Stimulated activated CD4-positive, alpha-beta T cell treated with anti-CD3 and anti-CD28 coated beads, Interleukin-2, amount 100 ng/mL, for 24 hours (primary cell): ENCODE results near the gene GLP2R.

Experiments
- DNase-seq, 2 donors: peaks; one replicate each; pipeline ENCODE4 v3.0.0-alpha.2; 2020

GLP2R gene

DNA sequence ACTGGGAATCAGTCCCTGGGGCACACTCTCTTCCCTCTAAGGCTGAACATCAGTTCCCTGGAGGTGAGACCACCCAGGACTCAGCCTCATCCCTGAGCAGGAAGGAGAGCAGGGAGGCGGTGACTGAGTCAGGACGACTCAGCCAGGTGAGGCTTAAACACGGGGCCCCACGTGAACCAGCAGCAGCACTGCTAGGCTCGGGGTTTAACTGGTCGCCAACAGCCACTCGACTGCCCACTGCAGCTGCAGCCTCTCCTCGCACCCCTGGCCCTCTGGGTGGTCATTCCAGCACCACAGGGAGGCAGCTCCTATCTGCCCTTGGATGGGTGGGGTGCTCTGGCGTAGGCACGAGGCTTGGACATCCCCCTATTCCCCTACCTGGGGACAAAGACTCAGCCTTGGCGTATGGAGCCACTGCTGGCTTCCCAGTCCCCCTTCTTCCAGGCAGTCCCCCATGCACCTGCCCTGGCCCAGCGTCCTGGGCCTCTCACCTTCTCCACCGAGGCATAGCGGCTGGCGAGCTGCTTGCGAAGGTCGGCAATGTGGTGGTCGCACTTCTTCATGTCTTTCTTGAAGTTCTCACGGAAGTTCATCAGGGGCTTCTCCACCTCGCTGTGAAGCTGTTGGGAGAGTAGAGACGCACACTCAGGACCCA lies 100.6 kb downstream of the GLP2R start:
- no peak for DNase-seq

DNA sequence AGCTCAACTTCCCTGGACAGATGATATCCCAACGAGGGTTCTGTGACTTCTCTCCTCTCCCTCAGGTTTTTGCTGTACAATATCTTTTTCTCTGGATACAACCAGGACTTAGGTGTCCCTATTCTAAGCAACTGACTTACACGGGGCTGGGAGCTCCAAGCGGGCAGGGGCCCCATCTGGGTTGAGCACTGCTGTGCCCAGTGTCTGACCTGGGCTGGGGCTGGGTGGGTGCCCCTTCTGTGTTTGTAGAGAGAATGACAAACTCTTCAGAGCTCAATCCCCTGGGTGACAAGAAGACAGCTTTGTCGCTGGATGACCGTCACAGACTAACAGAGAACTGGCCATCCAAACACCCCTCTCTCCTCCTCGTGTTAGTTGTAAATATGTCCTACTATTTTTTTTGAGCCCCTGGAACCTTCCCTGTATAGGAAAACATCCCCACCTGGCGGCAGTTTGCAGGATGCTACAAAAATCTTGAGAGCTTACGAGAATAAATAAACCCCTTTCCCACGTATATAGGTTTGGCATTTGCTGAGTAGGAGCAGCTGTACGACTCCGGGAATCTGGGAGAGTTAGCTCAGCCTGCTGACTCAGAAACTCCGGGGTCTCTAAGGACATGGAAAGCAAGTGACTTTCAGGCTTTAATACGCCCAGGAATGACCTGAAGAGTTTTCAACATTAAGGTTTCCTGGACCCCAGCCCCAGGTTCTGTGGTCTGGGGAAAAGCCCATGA lies 103.0 kb downstream of the GLP2R start:
- DNase-seq = no peak

DNA sequence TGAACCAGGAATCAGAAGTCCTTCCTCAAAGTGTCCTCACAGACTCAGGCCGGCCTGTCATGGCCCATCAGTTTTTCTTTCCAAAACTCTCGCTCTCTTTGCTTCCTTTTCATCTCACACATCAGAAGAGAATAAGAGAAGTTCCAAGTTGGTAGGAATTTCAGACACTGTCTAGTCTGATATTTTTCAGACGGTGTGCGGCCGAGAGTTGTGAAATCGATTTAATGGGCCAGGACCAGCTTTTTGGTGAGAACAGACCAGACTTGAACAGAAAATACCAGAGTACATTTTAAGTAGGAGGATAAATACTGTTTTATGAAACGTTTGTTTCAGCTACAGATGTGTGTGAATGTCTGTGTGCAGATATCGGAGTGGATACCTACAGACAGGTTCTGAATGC lies 104.1 kb downstream of the GLP2R start:
- no peak for DNase-seq

DNA sequence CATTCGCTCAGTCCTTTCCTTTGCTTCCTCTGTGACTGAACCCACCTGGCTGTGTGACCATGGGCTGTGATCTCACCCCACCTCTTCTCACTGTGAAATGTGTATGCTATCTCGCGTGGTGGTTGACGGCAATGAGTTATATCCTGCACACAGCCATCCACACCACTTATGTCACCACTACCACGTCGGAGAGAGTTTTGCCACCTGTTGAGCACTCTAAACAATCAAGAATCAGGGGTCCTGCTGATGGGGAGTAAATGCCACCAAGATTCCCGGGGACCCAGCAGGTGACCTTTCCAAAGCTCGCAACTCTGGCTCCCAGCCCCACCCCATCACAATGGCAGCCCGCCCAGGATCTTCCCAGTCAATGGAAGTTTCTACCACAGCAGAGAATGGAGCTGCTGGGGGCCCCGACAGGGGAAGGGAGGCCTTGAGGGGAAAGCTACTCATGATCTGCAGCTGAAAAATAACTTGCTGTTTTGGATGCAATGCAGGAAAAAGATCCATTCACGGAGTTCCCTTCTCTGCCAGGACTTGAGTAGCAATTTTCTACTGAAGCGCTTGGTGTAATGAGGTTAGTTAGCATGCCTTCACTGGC lies 105.5 kb downstream of the GLP2R start:
- no peak for DNase-seq

DNA sequence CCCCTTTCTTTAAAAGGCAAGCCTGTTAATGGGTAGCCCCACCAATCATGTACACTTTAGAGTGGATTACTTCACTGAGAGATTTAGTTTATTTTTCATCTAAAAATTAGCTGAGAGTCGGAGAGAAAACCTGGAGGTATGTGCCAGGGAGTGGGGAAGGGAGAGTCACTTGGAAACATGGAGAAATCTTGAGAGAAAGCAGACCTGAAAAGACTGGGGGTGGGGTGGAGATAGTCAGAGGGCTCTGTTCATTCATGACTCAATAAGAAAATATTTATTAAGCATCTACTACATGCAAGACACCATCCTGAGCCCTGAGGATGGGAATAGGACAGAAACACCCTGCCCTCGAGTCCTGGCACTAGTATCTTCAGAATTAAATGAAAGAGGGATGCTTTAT lies 106.8 kb downstream of the GLP2R start:
- DNase-seq = no peak

DNA sequence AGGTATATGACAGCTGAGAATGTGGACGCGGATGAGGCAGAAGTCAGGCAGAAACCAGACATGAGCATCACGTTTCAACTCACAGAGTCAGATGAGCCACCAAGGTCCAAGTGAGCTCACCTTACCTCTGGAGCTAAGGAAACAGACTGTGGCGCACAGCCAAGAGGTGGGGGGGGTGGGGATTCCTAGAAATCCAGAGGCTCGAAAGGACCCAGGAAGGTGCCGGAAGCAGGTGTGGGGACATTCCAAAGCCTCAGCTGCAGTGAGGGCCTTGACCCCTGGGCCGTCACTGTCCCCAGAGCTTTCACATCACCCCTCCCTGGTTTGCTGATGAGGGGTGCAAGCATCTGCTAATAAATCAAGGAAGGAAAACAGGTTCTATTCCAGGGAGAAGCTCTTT lies 108.6 kb downstream of the GLP2R start:
- no peak for DNase-seq

DNA sequence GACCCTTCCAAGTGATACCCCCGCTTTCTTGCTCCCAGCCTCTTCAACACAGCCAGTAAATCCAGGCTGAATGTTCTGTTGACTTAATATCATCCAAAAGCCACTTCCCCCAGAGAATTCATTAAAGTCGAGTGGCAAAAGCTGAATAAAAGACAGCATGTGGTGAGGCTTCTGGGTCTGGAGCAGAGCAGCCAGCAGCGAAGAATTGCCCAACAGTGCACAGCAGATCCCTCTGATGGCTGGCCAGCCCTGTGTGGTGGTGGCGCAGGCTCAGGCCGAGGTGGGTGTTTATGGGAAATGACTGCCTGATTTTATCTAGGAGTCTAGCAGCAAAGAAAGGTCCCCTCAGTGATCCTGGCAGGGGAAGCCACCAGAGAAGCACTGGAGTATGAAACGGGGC lies 109.7 kb downstream of the GLP2R start:
- no peak for DNase-seq

DNA sequence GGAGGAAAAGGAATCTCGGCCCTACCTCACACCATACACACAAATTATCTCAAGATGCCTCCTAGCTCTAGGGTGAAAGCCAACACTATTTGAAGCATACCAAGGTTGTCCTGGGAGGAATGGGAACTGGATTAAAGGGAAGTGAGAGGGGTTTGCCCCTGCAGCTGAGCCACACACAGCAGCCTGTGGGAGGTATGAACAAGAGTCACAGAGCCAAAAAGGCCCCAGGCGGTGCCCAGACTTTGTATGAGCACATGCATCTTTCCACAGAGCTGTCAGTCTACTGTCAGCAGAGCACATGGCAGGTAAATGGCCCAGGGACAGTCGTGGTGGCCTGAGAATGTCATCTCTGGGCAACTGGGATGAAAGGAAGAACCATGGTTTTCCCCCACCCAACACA lies 110.4 kb downstream of the GLP2R start:
- no peak for DNase-seq

DNA sequence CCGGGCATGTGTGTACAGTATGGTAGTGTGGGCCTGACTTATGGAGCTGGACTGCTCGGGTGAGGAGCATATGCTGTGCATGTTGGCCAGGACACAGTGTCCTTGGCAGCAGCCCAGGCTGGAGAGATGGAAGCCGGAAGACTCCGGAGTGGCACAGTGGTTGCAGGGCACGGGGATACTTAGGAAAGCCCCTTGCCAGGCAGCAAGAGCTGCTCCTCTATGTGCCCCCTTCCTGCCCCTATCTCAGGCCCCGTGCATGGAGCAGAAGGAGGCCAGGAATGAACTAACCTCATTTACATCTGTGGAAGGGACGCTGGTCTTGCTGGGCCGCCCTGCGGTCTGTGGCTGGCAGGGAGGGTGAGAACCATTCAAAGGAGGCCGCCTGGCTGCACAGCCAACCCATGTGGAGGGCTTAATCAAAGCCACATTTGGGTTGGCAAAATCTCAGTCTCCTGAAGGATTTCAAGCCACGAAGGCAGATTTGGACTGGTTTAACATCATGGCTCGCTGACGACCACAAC lies 111.6 kb downstream of the GLP2R start:
- no peak for DNase-seq

DNA sequence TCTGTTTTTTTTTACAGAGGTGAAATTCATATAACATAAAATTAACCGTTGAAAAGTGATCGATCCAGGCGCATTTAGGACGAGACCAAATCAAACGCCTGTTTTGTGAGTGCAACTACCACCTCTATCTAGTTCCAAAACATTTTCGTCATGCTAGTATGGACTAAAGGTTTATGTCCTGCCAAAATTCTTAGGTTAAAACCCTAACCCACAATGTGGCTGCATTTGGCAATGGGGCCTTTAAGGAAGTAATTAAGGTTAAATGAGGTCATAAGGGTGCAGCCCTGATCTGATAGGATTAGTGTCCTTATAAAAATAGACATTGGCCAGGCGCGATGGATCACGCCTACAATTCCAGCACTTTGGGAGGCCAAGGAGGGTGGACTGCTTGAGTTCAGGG lies 112.2 kb downstream of the GLP2R start:
- no peak for DNase-seq

DNA sequence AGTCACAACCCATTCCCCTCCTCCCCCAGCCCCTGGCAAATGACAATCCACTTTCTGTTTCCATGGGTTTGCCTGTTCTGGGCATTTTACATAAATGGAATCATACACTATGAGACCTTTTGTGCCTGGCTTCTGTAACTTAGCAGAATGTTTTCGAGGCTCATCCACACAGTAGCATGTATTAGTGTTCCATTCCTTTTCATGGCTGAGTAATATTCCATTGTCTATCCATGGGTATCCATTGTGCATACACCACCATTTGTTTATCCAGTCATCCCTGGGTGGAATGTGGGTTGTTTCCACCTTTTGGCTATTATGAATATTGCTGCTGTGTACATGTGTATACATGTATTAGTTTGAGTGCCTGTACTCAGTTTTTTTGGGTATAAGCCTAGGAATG lies 113.0 kb downstream of the GLP2R start:
- DNase-seq = no peak

DNA sequence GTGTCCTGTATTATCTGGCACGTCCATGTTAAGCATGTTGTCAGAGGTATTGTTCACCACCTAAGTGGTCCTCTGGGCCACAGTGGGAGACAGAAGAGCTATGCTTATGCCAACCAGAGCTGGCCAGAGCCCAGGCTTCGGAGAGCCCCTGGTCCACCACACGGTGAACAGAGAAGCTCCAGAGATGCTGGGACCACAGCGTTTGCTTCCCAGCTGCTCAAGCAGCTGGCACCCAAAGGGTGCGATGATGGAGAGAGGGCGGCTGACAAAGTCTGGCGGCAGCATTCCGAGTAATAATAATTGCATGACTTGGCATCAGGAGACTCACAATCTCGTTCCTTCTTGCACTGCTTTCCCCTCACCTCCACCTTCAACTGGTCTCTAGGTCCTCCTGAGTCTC lies 115.1 kb downstream of the GLP2R start:
- no peak for DNase-seq

DNA sequence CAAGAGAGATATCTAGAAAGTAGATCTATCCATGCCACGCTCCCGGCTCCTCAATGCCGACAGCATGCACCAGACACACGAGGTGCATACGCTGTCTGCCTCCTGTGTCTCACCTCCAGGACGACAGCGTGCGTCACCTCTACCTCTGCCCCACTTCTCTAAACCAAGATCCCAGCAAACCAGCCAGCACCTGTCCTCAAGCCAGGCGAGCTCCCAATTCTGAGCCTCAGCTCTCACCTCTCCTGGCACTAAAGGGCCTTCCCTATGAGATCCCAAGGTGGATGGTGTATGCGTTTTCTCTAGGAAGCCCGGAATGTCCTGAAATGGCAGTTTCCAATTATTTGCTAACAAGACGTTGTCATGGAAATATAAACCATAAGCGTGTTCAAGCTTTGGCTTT lies 115.6 kb downstream of the GLP2R start:
- no peak for DNase-seq
